GM12878 (cell line): Measurements from ENCODE around the gene LEMD2. TPM values are rescaled to one million over a fixed set of nuclear protein-coding genes. Genes with fewer than 3 reads are reported as not detected.

ENCODE experiments used
- ATF7 ChIP-seq: fragments of 450-650 bp; IDR thresholded peaks from 2 replicates; pipeline ENCODE4 v1.6.1; 2016; ENCODE audit warnings: low read depth, mild to moderate bottlenecking
- BCLAF1 ChIP-seq: fragments of 450-650 bp; IDR thresholded peaks from 2 replicates; pipeline ENCODE4 v1.6.1; 2017; ENCODE audit warnings: antibody characterized with exemption, mild to moderate bottlenecking, moderate library complexity
- CREB1 ChIP-seq: IDR thresholded peaks from 2 replicates; pipeline ENCODE4 v1.6.1; 2012; ENCODE audit warnings: low read depth, mild to moderate bottlenecking, inconsistent platforms
- ELK1 ChIP-seq: IDR thresholded peaks from 2 replicates; pipeline ENCODE4 v1.6.1; 2012; ENCODE audit warnings: low read depth, low read length, improper control_type of control experiment
- IRF4 ChIP-seq: IDR thresholded peaks from 2 replicates; pipeline ENCODE4 v1.6.1; 2011; ENCODE audit warnings: low read depth, low read length
- MXI1 ChIP-seq: fragments of 150-350 bp; IDR thresholded peaks from 2 replicates; pipeline ENCODE4 v1.6.1; 2011; ENCODE audit warnings: low read depth, mild to moderate bottlenecking, inconsistent platforms, low read length, improper control_type of control experiment
- NKRF ChIP-seq: fragments of 450-650 bp; conservative IDR thresholded peaks from 2 replicates; pipeline ENCODE4 v1.6.1; 2017; ENCODE audit warnings: mild to moderate bottlenecking, moderate library complexity
- NRF1 ChIP-seq: conservative IDR thresholded peaks from 2 replicates; pipeline ENCODE4 v1.6.1; 2011; ENCODE audit warnings: mild to moderate bottlenecking, low read depth, low read length, improper control_type of control experiment
- RBBP5 ChIP-seq: fragments of 200-600 bp; sonication (generic); conservative IDR thresholded peaks from 2 replicates; pipeline ENCODE4 v1.6.1; 2016
- SP1 ChIP-seq: IDR thresholded peaks from one replicate; pipeline ENCODE4 v1.6.1; 2011; ENCODE audit warnings: low read depth, low read length
- SREBF1 ChIP-seq: IDR thresholded peaks from 2 replicates; pipeline ENCODE4 v1.6.1; 2012; ENCODE audit warnings: mild to moderate bottlenecking, low read length
- ZBTB4 ChIP-seq: fragments of 450-650 bp; formaldehyde crosslinking; IDR thresholded peaks from 2 replicates; pipeline ENCODE4 v1.4.0; 2022; ENCODE audit warnings: mild to moderate bottlenecking, moderate library complexity
- ZBTB40 ChIP-seq: fragments of 450-650 bp; IDR thresholded peaks from 2 replicates; pipeline ENCODE4 v1.6.1; 2016; ENCODE audit warnings: mild to moderate bottlenecking, moderate library complexity, borderline replicate concordance
- ZNF24 ChIP-seq: fragments of 450-650 bp; IDR thresholded peaks from 2 replicates; pipeline ENCODE4 v1.6.1; 2017; ENCODE audit warnings: antibody characterized with exemption, mild to moderate bottlenecking
- polyA plus RNA-seq, 11 experiments: library from polyadenylated mRNA; depleted of rRNA in 4 of 11; unstranded in 6 of 11; stranded (reverse) in 5 of 11; fragments of >200 nt; fragmentation: Nextera tagmentation in 4 of 11; fragmentation: Illumina TruSeq in 1 of 11; extraction: Ambion mirVana in 4 of 11; extraction: Trizol in 1 of 11; gene quantifications; 1 replicate in 1 of 11; 2 replicates in 10 of 11; pipeline versions ENCODE4 v1.2.1 to v1.2.3, GENCODE V29; 2011 to 2016; ENCODE audit warnings: inconsistent platforms in 2 of 11, missing spikeins in 2 of 11, low read depth in 1 of 11
- total RNA-seq, 4 experiments: library from RNA; depleted of rRNA in 3 of 4; stranded (reverse); fragments of >200 nt in 3 of 4; fragmentation: Illumina TruSeq in 1 of 4; extraction: Trizol in 1 of 4; gene quantifications; 2 replicates each; pipeline versions ENCODE4 v1.2.1 to v1.2.3, GENCODE V29; 2013 to 2021

Gene LEMD2
- total and polyA plus RNA-seq, 10 of the 15 experiments (the other 5 are each of a cell fraction or from before 2014, with no cell fraction given): 0.45 to 47.1 (median 22.8) TPM

GRCh38 chr6:33788694-33789549 is at the start of gene LEMD2 (continued):
- TF ChIP-seq MXI1 (peak; percentile 57; the same call in 1 of the 2 replicates), SP1 (peak; percentile 38), ATF7 (peak; percentile 24; the same call in 1 of the 2 replicates), SREBF1 (peak; percentile 28; the same call in 1 of the 2 replicates), IRF4 (0 out of 2 replicates have a peak, but pooled peaks have one; percentile 16), CREB1 (peak; percentile 84), ELK1 (0 out of 2 replicates have a peak, but pooled peaks have one; percentile 35), ZBTB40 (peak; percentile 55; the same call in 1 of the 2 replicates), ZNF24 (peak; percentile 49; the same call in 1 of the 2 replicates), NKRF (peak; percentile 89), NRF1 (peak; percentile 35), RBBP5 (0 out of 2 replicates have a peak, but pooled peaks have one; percentile 21), ZBTB4 (CRISPR knock-in tag) (no peak), BCLAF1 (no peak)
